Activated CD4-positive, alpha-beta T cell treated with anti-CD3 and anti-CD28 coated beads, Interleukin-2, amount 50 U/mL, for 16 hours (primary cell): ENCODE measurements around the gene ARHGAP36.

Experiments
- DNase-seq: peaks from one replicate; pipeline ENCODE4 v3.0.0-alpha.2; 2020

ARHGAP36 gene

DNA sequence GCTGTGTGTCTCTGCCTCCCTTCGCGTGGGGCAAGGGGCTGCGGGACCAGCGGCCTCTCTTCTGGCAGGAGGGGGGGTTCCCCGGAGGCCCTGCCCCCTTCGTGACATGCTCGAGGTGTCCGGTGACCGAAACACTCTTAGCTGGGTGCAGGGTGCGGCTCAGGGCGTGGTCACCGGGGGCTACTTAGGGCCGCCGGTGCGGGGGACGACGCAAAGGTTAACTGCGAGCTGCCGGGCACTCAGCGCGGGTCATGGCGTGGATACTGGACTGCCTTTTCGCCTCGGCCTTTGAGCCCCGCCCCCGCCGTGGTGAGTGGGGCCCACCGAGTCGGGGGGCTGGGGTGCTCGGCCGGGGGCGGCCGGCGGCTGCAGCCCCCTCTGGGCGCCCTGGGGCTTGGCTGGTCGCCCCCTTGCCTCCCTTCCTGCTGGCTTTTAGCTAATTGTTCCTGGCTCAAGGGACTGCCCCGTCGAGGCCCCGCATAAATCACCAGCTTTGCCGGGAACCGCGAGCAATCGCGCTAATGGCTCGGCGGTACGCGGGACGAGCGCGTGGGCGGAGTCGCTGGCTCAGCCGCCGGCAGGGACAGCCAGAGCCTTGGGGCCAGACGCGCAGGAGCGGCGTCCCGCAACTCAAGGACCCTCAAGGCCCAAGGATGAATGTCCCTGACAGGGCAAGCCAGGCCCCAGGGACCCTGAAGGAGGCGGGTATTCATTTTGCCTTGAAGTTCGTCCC is at the start of gene ARHGAP36:
Gene ARHGAP36, plus strand, starts transcription at position 211 of the 733 bp plus-strand sequence. CDS start 23,320 bp downstream, outside the sequence.
- DNase-seq: no peak

GRCh38 chrX:131010186-131010585 is 48.0 kb upstream of the ARHGAP36 start:
- no peak for DNase-seq

- DNase-seq: no peak
Observed at GRCh38 chrX:131025336-131025735, 32.8 kb upstream of the ARHGAP36 start.

- no peak for DNase-seq
Observed at GRCh38 chrX:131032354-131033230, 25.6 kb upstream of the ARHGAP36 start.

GRCh38 chrX:131034063-131034462 is 24.1 kb upstream of the ARHGAP36 start:
- DNase-seq: no peak

DNA sequence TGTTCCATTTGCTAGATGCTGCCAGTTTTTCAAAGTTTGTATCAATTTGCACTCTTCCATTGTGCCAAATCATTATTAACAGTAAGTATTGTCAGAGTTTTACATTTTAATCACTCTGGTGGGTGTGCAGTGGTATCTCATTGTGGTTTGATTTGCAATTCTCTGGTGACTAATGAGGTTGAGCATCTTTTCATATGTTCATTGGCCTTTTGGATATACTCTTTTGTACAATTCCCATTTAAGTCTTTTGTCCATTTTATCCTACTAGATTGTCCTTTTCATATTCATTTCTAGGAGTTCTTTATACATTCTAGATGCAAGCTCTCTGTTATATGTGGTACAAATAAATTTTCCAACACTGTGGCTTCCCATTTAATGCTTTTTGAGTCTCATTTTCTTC is 17.4 kb upstream of the ARHGAP36 start:
- DNase-seq: no peak

GRCh38 chrX:131041667-131042066 is 16.5 kb upstream of the ARHGAP36 start:
- DNase-seq: no peak

DNA sequence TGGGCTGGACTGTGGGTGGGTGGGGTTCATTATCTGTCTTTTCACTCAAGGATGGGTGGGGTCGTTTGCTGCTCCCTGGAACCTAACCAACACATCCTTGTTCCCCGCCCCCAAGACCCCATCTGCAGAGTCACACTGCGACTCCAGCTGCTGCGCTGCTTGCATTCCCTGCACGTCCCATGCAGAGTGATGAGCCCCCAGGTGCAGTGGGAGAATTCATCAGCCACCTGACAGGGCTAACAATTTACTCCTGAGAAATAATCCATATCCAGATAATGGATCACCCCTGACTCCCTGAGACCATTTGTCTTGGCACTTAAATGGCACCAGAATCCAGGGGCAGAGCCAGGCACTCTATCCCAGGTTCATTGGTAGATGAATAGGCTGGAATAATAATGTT is 12.4 kb upstream of the ARHGAP36 start:
- DNase-seq: no peak

- no peak for DNase-seq
Observed at GRCh38 chrX:131046596-131046995, 11.6 kb upstream of the ARHGAP36 start.

GRCh38 chrX:131047180-131047579 is 11.0 kb upstream of the ARHGAP36 start:
- DNase-seq: no peak

- no peak for DNase-seq
Observed at GRCh38 chrX:131053076-131053475, 5.1 kb upstream of the ARHGAP36 start.

- no peak for DNase-seq
Observed at GRCh38 chrX:131054906-131055305, 3.2 kb upstream of the ARHGAP36 start.

GRCh38 chrX:131057706-131058105 is 440 bp upstream of the ARHGAP36 start:
- DNase-seq: no peak

DNA sequence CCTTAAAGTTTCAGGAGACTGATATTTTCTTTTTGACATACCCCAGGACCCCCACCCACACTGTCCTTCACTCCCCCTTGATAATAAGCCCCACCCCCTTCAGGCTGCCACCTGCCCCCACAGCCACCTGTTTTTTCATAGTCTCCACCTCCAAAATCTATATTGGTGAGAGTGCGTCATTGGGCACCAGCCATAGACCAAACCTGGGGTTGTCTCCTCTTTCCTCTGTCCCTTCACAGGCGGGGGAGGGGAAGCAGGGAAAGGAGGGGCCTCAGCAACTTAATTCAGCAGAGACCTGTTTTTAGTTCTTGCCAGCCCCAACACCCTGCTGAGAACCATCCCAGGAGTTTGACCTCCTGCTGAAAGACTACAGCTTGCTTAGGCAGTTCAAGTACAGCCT is 1.1 kb downstream of the ARHGAP36 start:
- DNase-seq: no peak

DNA sequence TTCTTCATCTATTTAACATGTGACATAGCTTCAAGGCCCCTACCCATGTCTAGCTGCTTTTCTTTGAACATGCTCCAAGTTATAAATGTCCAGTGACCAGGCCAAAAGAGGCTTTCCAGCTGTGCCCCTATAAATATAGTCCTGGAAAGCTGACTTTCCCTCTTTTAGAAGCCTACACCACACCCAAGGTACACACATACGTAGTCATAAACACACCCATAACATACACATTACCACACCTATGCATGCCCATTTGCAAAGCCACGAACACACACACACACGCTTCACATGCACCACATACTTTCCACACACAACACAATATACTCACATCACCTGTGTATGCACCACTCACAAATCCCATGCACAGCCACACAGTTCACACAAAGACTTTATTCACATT is 2.0 kb downstream of the ARHGAP36 start:
- DNase-seq: no peak

- no peak for DNase-seq
Observed at GRCh38 chrX:131061306-131061705, 3.2 kb downstream of the ARHGAP36 start.

DNA sequence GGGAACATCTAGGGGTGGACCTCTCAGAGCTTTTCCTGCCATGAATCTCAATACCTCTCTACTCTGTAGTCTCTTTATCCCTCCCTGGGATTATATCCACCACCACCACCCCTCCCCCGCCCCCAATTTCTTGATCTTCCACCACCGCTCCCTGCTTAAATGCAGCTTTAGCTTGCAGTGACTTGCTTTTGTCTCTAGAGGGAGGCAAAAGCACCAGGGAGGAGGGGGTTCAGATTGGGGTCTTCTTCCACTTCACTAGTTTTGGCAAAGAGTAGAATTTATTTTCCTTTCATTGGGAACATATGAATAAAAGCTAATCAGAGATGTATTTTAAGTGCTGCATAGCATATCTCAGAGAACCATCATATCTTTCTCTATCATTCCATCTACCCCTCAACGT is 5.5 kb downstream of the ARHGAP36 start:
- DNase-seq: no peak

DNA sequence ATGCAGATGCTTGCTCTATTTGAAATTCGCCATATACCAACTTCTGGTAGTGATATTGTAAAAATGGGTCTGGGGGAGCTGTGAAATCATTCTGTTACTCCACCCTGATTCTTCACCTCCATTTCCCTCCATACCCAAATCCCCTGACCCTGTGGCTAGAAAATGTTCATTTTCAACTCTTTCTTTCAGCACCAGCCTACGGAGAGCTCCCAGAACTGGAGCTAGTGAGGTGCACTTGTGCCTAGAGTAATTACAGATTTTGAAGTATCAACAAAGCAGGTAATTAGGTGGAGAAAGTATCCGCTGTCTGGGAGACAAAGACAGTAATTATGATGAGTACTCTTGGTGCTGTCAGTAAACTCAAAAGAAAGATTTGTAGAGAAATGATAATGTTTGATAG is 8.1 kb downstream of the ARHGAP36 start:
- no peak for DNase-seq

DNA sequence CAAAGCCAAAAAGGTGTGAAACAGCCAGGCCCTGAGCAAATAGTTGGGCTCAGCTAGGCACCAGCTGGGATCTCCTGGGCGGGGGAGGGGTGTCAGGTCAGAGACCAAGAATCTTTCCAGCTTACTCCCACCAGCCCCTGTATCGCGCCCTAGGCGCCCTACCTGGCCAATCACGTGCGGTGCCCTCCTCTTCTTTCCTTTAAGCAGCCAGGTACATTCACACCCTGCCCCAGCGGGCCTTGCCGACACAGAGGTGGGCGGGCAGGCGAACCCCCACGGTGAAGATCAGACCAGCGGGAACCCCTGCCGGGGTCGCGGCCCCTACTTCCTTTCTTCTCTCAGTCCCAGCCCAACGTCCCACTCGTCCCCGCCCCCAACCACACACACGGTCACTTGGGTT is 9.1 kb downstream of the ARHGAP36 start:
- DNase-seq: no peak

- DNase-seq: no peak
Observed at GRCh38 chrX:131067846-131068745, 9.9 kb downstream of the ARHGAP36 start.

GRCh38 chrX:131068945-131069719 is 11.0 kb downstream of the ARHGAP36 start:
- DNase-seq: peak; percentile 20

GRCh38 chrX:131072871-131073571 is 14.9 kb downstream of the ARHGAP36 start:
- no peak for DNase-seq
